Activated T-helper 17 cell treated with anti-CD3 and anti-CD28 coated beads, Interleukin-2, amount 50 U/mL, for 72 hours (primary cell): ENCODE measurements around the gene SKIDA1. TPM values are rescaled to one million over a fixed set of nuclear protein-coding genes. Genes with fewer than 3 reads are reported as not detected.

Experiments used
- ATAC-seq: fragments of 150-1000 bp; cut with Tn5 transposase; replicated peaks from 2 replicates; pipeline ENCODE4 v1.10.0; 2021; ENCODE audit warnings: mild to moderate bottlenecking, moderate library complexity
- H3K27ac Mint-ChIP-seq: one replicate; pipeline ENCODE4 v1.8.0; 2022; ENCODE audit warnings: mixed read lengths
- H3K27me3 Mint-ChIP-seq: one replicate; pipeline ENCODE4 v1.8.0; 2022; ENCODE audit warnings: mixed read lengths
- H3K36me3 Mint-ChIP-seq: one replicate; pipeline ENCODE4 v1.8.0; 2022; ENCODE audit warnings: low read depth, mild to moderate bottlenecking, mixed read lengths
- H3K4me1 Mint-ChIP-seq: one replicate; pipeline ENCODE4 v1.8.0; 2022; ENCODE audit warnings: mixed read lengths
- H3K4me3 Mint-ChIP-seq: one replicate; pipeline ENCODE4 v1.8.0; 2022; ENCODE audit warnings: mild to moderate bottlenecking, mixed read lengths
- H3K9me3 Mint-ChIP-seq: one replicate; pipeline ENCODE4 v1.8.0; 2022; ENCODE audit warnings: mixed read lengths
- total RNA-seq, 2 donors: library from RNA; stranded (reverse); gene quantifications; one replicate each; pipeline ENCODE4 v1.2.3, GENCODE V29; 2022

SKIDA1 gene
- total RNA-seq, 2 donors from 2014 or later = 0.06 to 0.95 TPM

GRCh38 chr10:21494191-21495001 is 31.1 kb downstream of the SKIDA1 start:
- no peak for ATAC-seq
- no peaks in the 10 kb centered on the region for H3K9me3 Mint-ChIP-seq
- H3K27ac Mint-ChIP-seq = no peak overlapping the region
- peaks cover 34% of the 10 kb centered on the region for H3K27me3 Mint-ChIP-seq
- H3K36me3 Mint-ChIP-seq = peaks cover 12% of the 10 kb centered on the region
- H3K4me1 Mint-ChIP-seq = peaks cover 9% of the 10 kb centered on the region
- H3K4me3 Mint-ChIP-seq = peak overlapping the region; percentile 90

GRCh38 chr10:21493784-21494183 is 31.7 kb downstream of the SKIDA1 start:
- H3K36me3 Mint-ChIP-seq = peaks cover 12% of the 10 kb centered on the region
- ATAC-seq = no peak
- no peaks in the 10 kb centered on the region for H3K9me3 Mint-ChIP-seq
- H3K4me1 Mint-ChIP-seq = peaks cover 9% of the 10 kb centered on the region
- H3K27me3 Mint-ChIP-seq = peaks cover 28% of the 10 kb centered on the region
- H3K27ac Mint-ChIP-seq = no peak overlapping the region
- H3K4me3 Mint-ChIP-seq = peak overlapping the region; percentile 90

- H3K27ac Mint-ChIP-seq = no peak overlapping the region
- H3K4me3 Mint-ChIP-seq = no peak overlapping the region
- no peaks in the 10 kb centered on the region for H3K9me3 Mint-ChIP-seq
- H3K4me1 Mint-ChIP-seq = peaks cover 6% of the 10 kb centered on the region
- H3K27me3 Mint-ChIP-seq = peaks cover 23% of the 10 kb centered on the region
- no peak for ATAC-seq
- peaks cover 6% of the 10 kb centered on the region for H3K36me3 Mint-ChIP-seq
Observed at GRCh38 chr10:21492421-21492820, 33.1 kb downstream of the SKIDA1 start.

- no peak overlapping the region for H3K4me3 Mint-ChIP-seq
Observed at GRCh38 chr10:21490711-21491105, 34.8 kb downstream of the SKIDA1 start.

GRCh38 chr10:21490028-21490710 is 35.3 kb downstream of the SKIDA1 start:
- Mint-ChIP-seq H3K4me3 (no peak overlapping the region), H3K36me3 (peaks cover 1% of the 10 kb centered on the region), H3K4me1 (peaks cover 1% of the 10 kb centered on the region), H3K27me3 (peaks cover 22% of the 10 kb centered on the region), H3K27ac (no peak overlapping the region), H3K9me3 (no peaks in the 10 kb centered on the region)
- no peak for ATAC-seq

More at GRCh38 chr10:21490711-21491105, 34.8 kb downstream of the SKIDA1 start:
- ATAC-seq = no peak
- peaks cover 5% of the 10 kb centered on the region for H3K36me3 Mint-ChIP-seq
- no peaks in the 10 kb centered on the region for H3K9me3 Mint-ChIP-seq
- H3K27ac Mint-ChIP-seq = no peak overlapping the region
- peaks cover 22% of the 10 kb centered on the region for H3K27me3 Mint-ChIP-seq
- peaks cover 5% of the 10 kb centered on the region for H3K4me1 Mint-ChIP-seq

GRCh38 chr10:21488957-21489446 is 36.5 kb downstream of the SKIDA1 start:
- no peak overlapping the region for H3K27ac Mint-ChIP-seq
- H3K4me3 Mint-ChIP-seq = no peak overlapping the region
- H3K36me3 Mint-ChIP-seq = no peaks in the 10 kb centered on the region
- H3K9me3 Mint-ChIP-seq = no peaks in the 10 kb centered on the region
- H3K4me1 Mint-ChIP-seq = no peaks in the 10 kb centered on the region
- peaks cover 23% of the 10 kb centered on the region for H3K27me3 Mint-ChIP-seq
- no peak for ATAC-seq

- ATAC-seq = no peak
Observed at GRCh38 chr10:21488246-21488956, 37.1 kb downstream of the SKIDA1 start.

GRCh38 chr10:21487416-21488180 is 37.9 kb downstream of the SKIDA1 start:
- H3K9me3 Mint-ChIP-seq = no peaks in the 10 kb centered on the region
- H3K4me3 Mint-ChIP-seq = no peak overlapping the region

More at GRCh38 chr10:21488246-21488956, 37.1 kb downstream of the SKIDA1 start:
- H3K9me3 Mint-ChIP-seq = no peaks in the 10 kb centered on the region
- peaks cover 18% of the 10 kb centered on the region for H3K27me3 Mint-ChIP-seq
- H3K36me3 Mint-ChIP-seq = no peaks in the 10 kb centered on the region
- H3K27ac Mint-ChIP-seq = no peak overlapping the region
- no peak overlapping the region for H3K4me3 Mint-ChIP-seq
- no peaks in the 10 kb centered on the region for H3K4me1 Mint-ChIP-seq

GRCh38 chr10:21482821-21483220 is 42.7 kb downstream of the SKIDA1 start:
- Mint-ChIP-seq H3K27ac (no peak overlapping the region), H3K9me3 (no peaks in the 10 kb centered on the region), H3K27me3 (peaks cover 8% of the 10 kb centered on the region), H3K36me3 (no peaks in the 10 kb centered on the region), H3K4me3 (no peak overlapping the region), H3K4me1 (no peaks in the 10 kb centered on the region)
- ATAC-seq = no peak

More at GRCh38 chr10:21487416-21488180, 37.9 kb downstream of the SKIDA1 start:
- ATAC-seq = no peak
- Mint-ChIP-seq H3K27me3 (peaks cover 18% of the 10 kb centered on the region), H3K36me3 (no peaks in the 10 kb centered on the region), H3K4me1 (no peaks in the 10 kb centered on the region), H3K27ac (no peak overlapping the region)

- Mint-ChIP-seq H3K27me3 (peaks cover 4% of the 10 kb centered on the region), H3K4me3 (no peak overlapping the region), H3K4me1 (no peaks in the 10 kb centered on the region), H3K9me3 (no peaks in the 10 kb centered on the region), H3K27ac (no peak overlapping the region), H3K36me3 (no peaks in the 10 kb centered on the region)
- ATAC-seq = no peak
Observed at GRCh38 chr10:21481407-21481806, 44.1 kb downstream of the SKIDA1 start.

GRCh38 chr10:21479570-21480315 is 45.7 kb downstream of the SKIDA1 start:
- H3K36me3 Mint-ChIP-seq = no peaks in the 10 kb centered on the region

GRCh38 chr10:21475393-21475792 is 50.1 kb downstream of the SKIDA1 start:
- no peaks in the 10 kb centered on the region for H3K4me1 Mint-ChIP-seq
- H3K4me3 Mint-ChIP-seq = no peak overlapping the region
- H3K27ac Mint-ChIP-seq = no peak overlapping the region
- no peak for ATAC-seq
- no peaks in the 10 kb centered on the region for H3K27me3 Mint-ChIP-seq
- H3K36me3 Mint-ChIP-seq = no peaks in the 10 kb centered on the region
- no peaks in the 10 kb centered on the region for H3K9me3 Mint-ChIP-seq

More at GRCh38 chr10:21479570-21480315, 45.7 kb downstream of the SKIDA1 start:
- no peak overlapping the region for H3K27ac Mint-ChIP-seq
- no peak for ATAC-seq
- no peak overlapping the region for H3K4me3 Mint-ChIP-seq
- H3K4me1 Mint-ChIP-seq = no peaks in the 10 kb centered on the region
- H3K9me3 Mint-ChIP-seq = no peaks in the 10 kb centered on the region
- H3K27me3 Mint-ChIP-seq = peaks cover 2% of the 10 kb centered on the region

- H3K27me3 Mint-ChIP-seq = no peaks in the 10 kb centered on the region
- no peak overlapping the region for H3K4me3 Mint-ChIP-seq
- no peaks in the 10 kb centered on the region for H3K36me3 Mint-ChIP-seq
- no peak overlapping the region for H3K27ac Mint-ChIP-seq
- no peaks in the 10 kb centered on the region for H3K9me3 Mint-ChIP-seq
- ATAC-seq = no peak
- H3K4me1 Mint-ChIP-seq = no peaks in the 10 kb centered on the region
Observed at GRCh38 chr10:21473541-21473940, 51.9 kb downstream of the SKIDA1 start.
